Measurements from ENCODE around the gene MCRIP2.

MCRIP2 gene

DNA sequence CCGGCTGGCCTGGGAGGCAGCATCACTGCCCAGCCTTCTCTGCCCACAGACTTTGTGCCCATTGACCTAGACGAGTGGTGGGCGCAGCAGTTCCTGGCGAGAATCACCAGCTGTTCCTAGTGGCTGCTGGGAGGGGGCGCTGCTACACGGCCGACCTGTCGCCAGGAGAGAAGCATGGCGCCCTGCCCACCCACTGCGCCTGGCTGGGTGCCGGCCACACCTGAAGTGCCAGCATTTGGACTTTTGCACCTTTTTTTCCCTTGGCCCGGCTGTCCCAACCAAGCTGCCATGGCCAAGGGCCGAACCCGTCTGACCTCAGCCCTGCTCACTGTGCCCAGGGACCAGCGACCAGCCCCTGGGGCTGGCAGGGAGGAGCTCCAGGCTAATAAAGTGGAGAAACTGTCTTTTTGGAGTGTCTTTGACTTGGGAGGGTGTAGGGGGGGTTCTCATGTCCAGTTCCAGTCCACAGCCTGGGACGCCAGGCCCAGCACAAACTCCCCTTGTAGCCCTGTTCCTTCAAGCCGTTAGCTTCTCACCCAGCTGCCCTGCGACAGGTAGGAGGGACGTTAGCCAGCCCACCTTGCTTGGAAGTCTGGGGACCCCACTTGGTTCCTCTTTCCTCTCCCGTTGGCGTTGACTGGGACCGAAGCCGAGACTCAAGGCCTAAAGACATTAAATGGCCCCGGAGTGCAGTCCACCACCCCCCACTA is 6.6 kb downstream of the MCRIP2 start:
- no peak for DNase-seq (ENCODE audit: low read depth)

DNA sequence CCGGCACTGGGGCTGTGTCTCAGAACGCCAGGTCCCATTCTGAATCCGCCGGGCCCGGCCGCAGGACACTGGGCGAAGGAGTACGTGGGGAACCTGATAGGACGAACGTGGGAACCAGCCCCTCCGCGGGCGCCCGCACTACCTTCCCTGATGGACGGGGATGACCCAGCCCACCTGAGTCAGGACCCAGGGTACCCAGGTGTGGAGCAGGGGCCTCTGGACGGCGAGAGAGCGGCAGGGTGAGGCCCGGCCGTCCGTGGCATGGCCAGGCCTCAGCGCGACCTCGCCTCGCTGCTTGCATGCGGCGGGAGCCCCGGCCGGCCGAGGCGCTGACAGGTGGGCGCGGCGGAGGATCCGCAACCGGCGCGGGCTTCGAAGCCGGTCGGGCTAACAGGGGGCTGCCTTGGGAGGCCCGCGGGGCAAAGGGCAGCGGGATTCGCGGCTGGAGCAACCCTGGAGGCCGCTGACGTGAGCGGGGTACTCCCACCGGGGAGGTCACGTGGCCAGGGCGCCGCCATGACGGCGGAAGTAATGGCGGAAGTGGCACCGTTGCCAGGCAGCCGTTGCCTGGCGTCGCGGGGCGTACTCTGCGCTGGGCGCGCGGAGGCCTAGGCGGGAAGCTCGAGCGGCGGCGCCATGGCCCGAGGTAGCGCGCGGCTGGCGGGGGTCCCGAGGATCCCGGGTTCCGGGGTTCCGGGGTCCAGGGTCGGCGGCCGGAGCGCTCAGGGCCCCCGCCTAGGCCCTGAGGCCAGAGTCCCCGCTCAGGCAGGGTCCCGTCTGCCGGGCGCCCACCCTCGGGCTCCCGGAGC is 7.4 kb downstream of the MCRIP2 start, which contains the start of gene WDR90:
TSS of gene WDR90 (plus strand) at position 585 of the 809 bp plus-strand sequence. CDS start at position 637, 52 bp downstream.
- peak; percentile 76 for DNase-seq (ENCODE audit: low read depth)

DNA sequence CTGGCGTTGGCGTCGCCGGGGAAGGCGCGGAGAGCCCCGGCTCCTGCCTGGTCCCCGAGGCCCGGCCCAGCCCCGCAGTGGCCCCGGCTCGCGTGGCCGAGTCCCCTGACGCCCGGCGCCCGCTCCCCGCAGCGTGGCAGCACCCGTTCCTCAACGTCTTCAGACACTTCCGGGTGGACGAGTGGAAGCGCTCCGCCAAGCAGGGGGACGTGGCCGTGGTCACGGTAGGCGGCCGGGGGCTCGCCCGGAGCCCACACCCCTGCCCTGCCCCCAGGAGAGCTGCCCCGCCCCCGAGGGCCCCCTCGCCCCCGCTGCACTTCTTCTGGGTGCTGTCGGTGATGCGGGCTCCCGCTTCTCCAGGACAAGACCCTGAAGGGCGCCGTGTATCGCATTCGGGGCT is 8.0 kb downstream of the MCRIP2 start:
- DNase-seq (ENCODE audit: low read depth), result no peak

DNA sequence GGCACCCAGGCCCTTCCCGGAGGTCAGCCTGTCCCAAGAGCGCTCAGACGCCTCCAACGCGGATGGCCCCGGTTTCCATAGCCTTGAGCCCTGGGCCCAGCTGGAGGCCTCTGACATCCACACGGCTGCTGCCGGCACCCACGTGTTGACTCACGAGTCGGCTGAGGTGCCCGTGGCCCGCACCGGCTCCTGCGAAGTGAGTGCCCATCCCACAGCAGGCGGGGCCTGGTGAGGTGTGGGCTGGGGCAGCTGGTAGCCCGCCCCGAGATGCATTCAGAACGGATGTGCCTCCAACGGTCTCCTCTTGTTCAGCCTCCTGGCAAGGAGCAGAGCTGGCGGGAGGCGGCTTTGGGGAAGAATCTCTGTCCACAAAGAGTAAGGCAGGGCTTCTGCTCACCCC is 10.2 kb downstream of the MCRIP2 start:
- DNase-seq (ENCODE audit: low read depth), result no peak

DNA sequence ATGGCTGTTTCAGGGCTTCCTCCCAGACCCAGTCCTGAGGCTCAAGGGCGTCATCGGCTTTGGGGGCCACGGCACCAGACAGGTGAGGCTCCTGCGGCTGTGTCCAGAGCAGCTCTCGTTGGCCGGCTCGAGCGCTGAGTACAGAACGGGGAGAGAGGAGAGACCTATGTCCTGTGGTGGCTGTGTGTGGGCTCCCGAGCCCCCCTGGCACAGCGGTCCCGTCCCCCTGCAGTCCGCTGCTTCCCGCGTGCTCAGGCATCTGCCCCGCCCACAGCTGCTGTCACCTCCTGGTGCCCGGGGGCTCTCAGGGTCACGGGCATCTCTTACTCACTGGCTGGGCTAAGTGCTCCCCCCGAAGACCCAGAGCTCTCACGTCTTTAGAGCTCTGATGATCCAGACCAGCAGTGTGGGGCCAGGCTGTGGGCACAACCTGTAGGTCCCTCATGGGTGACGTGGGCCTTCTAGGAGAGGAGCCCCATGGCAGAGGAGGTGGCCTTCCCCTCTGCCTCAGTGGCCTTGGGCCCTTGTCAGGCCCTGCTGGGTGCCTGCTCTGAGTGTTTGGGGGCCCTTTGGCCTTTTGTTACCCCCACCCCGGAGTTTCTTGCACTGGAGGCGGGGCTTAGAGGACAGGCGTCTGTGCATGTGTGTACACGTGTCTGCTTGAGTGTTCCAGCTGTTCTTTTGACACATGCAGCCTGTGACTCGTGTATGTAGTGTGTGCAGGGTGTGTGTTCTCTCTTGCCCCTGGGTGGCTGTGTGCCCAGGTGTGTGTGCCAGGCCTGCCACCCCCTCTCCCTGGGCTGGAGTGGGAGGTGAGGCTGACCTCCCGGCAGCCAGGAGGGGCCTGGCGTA is 11.1 kb downstream of the MCRIP2 start:
- DNase-seq (ENCODE audit: low read depth), result no peak

DNA sequence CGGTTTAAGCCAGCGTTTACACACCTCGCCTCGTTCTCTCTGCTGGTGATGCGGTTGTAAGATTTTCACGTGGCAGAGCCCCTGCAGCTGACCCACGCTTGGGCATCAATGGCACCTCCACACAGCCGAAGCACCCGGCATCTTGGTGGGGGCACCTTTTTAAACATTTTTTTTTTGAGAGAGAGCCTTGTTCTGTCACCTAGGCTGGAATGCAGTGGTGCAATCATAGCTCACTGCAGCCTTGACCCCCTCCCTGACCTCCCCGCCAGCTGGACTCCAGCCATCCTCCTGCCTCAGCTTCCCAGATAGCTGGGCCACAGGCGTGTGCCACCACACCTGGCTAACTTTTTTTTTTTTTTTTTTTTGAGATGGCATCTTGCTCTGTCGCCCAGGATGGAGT is 12.4 kb downstream of the MCRIP2 start:
- DNase-seq (ENCODE audit: low read depth), result no peak

DNA sequence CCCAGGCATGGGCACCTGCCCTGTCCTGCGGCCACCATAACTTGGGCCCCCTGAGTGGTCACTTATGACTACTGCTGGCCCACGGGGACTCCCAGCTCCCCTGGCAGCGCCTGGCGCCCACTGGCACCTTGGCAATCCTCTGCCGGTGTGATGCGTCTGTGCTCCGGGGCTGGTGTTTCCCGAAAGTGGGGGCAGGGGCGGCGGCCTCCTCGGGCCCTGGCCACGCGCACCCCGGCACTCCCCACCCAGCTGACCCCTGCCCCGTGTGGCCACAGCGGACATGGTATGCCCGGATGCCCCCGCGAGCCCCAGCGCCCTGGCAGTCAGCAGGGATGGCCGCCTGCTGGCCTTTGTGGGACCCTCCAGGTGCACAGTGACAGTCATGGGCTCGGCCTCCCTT is 15.9 kb downstream of the MCRIP2 start:
- DNase-seq (ENCODE audit: low read depth), result no peak

DNA sequence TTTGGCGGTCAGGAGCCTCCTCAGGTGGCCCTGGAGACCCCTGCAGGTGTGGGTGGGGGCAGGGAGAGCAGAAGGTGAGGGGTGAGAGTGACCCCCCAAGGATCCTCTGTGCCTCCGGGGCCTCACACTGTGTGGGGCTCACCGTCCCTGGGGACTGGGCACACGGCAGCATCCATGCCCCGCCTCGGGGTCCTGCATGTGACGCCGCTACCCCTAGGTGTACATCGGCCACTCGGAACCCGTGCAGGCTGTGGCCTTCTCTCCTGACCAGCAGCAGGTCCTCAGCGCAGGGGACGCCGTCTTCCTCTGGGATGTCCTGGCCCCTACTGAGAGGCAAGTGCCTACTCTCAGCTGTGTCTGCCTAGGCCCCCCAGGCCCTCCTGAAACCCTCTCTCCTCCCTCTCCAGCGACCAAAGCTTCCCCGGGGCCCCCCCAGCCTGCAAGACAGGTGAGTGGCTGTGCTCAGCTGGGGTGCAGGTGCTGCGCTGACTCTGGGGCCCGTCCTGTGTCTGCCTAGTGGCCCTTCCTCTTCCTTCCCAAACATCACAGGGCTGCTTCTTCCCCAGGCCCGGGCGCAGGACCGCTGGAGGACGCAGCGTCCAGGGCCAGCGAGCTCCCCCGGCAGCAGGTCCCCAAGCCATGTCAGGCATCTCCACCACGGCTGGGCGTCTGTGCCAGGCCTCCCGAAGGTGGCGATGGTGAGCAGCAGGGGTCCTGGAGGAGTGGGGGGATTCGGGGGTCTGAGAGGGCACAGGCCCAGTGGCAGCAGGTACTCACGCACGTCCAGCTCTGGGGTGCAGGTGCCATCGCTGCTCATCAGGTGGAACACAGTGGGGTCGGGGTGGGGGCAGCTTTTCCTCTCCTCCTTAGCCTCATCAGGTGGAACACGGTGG is 17.3 kb downstream of the MCRIP2 start:
- DNase-seq (ENCODE audit: low read depth), result no peak

DNA sequence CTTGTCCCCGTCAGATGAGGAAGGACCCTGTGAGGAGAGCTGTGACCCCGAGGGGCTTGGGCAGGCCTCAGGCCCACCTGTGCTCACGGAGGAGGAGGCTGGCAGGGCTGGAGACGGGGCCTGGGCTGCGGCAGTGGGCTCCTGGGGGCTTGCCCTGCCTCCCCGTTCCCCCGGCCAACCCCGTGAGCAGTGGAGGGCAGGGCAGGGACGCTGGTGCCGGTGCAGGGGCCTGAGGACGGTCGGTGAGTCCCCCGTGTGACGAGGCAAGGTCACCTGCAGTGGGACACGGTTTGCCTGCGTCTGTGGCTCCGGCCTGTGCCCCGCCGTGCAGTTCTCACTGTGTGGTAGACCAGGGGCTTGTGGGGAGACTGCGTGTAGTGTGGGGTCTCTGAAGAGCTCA is 18.0 kb downstream of the MCRIP2 start:
- no peak for DNase-seq (ENCODE audit: low read depth)

DNA sequence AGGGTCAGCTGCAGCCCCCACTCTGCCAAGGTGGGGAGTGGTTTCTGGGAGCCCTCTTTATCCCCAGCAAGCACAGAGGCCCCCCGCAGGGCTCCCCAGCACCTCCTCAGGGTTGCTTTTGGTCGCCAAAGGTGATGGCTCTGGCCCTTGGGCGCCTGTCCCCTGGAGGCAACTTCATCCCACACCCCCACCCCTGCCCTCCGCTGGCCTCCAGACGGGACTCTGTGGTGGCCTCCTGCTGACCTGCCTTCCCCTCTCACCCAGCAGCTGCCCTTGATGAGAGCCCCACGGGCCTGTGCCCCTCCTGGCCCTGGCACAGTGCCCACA is 18.5 kb downstream of the MCRIP2 start:
- no peak for DNase-seq (ENCODE audit: low read depth)

DNA sequence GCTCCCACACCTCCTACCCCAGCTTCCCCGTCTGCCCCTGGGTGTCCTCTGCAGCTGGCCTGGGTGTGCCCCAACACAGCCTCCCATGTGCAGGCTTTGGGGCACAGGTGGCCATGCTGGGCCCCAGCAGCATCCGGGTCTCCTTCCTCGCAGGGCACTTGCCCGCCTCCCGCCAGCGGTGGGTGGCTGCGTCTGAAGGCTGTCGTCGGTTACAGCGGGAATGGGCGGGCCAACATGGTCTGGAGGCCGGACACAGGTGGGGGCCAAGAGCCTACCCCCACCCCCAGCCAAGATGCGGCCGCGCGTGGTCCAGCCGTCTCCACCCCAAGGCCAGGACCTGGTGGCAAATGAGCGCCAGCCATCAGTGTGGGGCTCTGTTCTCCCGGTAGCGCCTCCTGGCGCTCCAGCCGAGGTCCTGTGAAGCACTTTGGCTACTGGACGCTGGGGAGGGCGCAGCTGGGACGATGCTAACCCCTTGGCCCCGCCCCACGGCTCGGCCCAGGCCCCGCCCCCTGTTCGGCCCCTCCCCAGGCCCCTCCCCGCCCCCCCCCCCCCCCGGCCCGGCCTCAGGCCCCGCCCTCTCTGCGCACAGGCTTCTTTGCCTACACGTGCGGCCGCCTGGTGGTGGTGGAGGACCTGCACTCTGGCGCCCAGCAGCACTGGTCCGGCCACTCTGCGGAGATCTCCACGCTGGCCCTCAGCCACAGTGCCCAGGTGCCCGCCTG is 19.0 kb downstream of the MCRIP2 start:
- peak; percentile 81 for DNase-seq (ENCODE audit: low read depth)

DNA sequence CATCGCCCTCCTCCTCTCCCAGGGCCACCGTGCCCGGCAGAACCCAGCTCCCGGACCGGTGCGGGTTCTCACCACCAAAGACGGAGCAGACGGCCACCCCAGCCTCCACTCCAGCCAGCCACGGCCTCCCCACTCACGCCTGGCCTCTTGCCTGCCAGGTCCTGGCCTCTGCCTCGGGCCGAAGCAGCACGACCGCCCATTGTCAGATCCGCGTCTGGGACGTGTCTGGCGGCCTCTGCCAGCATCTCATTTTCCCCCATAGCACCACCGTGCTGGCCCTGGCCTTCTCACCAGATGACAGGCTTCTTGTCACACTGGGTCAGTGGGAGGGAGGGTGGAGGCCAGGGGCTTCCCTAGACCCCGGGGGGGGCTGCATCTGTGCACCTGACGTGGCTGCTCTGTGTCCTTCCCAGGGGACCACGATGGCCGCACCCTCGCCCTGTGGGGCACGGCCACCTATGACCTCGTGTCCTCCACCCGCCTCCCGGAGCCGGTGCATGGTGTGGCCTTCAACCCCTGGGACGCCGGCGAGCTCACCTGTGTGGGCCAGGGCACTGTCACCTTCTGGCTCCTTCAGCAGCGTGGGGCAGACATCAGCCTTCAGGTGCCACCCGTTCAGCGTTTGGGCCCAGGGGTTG is 19.7 kb downstream of the MCRIP2 start:
- DNase-seq (ENCODE audit: low read depth), result no peak

DNA sequence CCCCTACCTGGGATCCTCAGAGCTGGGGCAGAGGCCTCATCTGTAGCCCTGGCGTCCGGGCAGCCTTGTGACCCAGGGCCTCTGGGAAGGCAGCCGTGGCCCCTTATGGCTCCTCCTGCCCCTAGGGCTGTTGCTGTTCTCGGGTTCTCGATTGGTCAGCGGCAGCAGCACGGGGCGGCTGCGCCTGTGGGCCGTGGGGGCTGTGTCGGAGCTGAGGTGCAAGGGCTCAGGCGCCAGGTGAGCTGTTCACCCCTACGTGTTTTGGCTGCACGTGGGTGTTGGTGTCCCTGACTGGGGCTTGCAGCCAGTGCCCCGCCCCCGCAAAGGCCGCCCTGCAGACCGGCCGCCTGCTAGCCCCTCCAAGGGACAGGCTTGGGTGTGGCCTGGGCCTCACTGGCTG is 20.5 kb downstream of the MCRIP2 start:
- no peak for DNase-seq (ENCODE audit: low read depth)

DNA sequence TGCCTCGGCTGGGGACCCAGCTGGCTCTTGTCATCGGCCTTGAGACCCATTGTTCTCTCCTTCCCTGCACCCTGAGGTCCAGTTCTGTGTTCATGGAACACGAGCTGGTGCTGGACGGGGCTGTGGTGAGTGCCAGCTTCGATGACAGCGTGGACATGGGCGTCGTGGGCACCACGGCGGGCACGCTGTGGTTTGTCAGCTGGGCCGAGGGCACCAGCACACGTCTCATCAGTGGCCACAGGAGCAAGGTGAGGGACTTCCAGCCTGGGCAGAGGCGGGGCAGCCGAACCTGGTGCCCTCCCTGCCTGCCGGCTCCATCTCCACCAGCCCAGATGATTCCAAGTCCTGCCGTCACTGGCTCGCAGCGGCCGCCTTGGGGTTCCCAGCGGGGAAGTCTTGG is 21.0 kb downstream of the MCRIP2 start:
- DNase-seq (ENCODE audit: low read depth), result no peak

DNA sequence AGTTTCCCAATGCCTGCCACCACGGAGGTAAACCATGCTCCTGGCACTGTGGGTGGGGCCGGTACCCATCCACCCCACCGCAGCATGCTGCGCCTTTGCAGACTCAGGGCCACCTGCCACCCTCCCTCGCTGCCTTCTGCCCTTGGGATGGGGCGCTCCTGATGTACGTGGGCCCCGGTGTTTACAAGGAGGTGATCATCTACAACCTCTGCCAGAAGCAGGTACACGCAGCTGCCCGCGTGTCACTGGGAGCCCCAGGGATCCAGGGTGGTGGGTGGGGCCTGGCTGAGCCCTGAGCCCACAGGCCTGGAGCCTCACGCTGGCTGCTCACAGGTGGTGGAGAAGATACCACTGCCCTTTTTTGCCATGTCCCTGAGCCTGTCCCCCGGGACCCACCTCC is 24.9 kb downstream of the MCRIP2 start:
- DNase-seq (ENCODE audit: low read depth), result no peak

DNA sequence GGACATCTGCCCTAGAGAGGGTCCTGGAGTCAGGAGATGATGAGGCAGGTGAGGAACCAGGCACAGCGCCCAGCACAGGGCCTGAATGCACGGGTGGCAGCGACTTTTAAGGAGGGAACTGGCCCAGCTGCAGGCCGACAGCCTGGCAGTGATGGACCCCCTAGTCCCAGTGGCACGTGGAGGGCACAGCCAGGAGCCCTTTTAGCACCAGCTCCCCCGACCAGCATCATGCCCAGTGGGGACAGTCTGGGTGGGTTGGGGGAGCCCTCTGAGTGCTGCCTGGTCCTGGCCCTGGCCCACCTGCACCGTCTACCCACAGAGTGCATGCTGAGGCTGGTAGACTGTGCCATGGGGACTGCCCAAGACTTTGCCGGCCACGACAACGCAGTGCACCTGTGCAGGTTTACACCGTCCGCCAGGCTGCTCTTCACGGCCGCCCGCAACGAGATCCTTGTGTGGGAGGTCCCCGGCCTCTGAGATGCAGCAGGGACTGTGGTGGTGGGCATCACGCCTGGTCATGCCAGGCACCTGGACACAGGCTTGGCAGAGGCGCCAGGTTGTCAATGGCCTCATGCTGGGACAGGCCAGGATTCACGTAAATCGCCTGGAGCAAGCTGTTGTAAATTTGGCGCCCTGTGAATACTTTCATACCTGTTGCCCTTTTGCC is 25.6 kb downstream of the MCRIP2 start:
- DNase-seq (ENCODE audit: low read depth), result no peak

DNA sequence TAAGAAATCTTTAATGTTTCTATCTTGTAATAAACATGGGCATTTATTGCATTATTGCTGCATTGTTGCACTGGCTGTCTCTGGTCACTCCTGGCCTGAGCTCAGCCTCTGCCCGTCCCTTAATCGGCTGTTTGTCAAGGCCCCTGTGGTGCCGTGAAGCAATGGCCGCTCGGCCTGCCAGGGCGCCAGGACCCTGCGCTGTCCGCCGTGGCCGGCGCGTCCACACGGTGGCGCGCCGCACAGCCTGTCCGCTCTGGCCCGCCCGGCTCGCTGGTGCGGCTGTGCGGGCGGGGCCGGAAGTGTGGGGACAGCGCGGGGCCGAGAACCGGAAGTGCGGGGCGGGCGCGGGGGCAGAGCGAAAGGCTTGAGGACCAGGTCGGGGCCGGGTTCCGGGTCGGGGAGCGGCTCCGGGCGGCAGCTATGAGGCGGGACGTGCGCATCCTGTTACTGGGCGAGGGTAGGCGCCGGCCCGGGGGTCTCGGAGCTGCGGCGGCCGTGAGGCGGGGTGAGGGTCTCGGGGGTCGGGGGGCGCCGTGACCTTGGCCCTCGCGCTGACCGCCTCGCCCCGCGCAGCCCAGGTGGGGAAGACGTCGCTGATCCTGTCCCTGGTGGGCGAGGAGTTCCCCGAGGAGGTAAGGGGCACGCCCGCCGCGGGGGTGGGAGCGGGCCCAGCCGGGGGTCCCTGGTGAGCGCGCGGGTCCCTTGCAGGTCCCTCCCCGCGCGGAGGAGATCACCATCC is 26.3 kb downstream of the MCRIP2 start, which contains the start of gene RHOT2:
TSS of gene RHOT2 (plus strand) at position 353 of the 739 bp plus-strand sequence. CDS start at position 421, 68 bp downstream.
- peak; percentile 73 for DNase-seq (ENCODE audit: low read depth)

DNA sequence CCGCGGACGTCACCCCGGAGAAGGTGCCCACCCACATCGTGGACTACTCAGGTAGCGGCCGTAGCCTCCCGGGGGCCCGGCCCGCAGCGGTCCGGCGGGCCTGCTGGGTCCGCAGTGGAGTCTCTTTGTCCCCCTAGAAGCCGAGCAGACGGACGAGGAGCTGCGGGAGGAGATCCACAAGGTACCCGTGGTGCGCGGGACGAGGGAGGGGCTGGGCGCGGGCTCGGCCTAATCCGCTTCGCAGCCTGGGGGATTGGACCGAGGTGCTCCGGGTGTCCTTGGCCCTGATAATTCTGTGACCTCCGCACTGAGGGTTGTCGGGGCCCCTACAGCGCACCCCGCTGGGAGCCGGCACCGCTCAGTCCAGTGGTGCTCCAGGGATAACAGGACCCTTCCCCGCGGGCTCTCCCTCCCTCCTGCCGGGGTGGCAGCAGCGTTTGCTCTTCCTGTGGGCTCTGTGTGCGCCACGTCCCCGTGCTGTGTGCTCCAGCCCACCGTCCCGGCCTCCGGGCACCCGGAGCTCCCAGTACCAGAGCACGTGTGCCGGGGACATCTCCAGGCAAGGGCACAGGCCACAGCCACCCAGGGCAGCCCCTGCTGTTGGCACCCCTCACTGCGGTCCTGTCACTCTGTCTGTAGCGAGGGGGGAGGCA is 27.0 kb downstream of the MCRIP2 start:
- no peak for DNase-seq (ENCODE audit: low read depth)

DNA sequence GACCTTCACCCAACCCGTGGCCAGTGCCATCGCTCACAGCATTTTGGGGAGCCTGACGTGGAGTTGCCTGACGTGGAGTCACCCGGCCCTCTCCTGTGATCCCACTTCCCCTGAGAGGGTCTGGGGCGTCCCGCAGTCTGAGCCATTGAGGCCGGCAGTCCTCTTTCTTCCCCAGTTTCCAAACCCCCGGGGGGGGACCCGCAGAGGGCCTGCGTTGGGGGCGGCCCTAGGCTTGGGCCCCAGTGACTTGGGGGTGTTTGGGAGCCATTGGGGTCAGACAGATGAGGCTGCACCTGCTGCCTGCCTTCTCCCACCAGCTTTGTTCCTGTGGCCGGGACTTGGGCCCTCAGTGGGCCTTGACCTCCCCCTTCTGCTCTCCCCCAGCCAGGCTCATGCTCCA is 28.0 kb downstream of the MCRIP2 start:
- DNase-seq (ENCODE audit: low read depth), result no peak

Measured in fibroblast of the conjunctiva (primary cell).